Liver (tissue), 9 donors: ENCODE results near the gene EFHD1. TPM values are rescaled to one million over a fixed set of nuclear protein-coding genes. Genes with fewer than 3 reads are reported as not detected.

ENCODE experiments used
- DNase-seq: peaks from one replicate; pipeline ENCODE4 v3.0.0-alpha.2; 2017; ENCODE audit warnings: low spot score
- H3K27ac ChIP-seq, 2 donors: one replicate each; pipeline ENCODE4 v1.7.0; 2013; ENCODE audit warnings: inconsistent platforms in 2 of 2, low read length in 2 of 2, control low read depth in 1 of 2, low read depth in 1 of 2, mild to moderate bottlenecking in 1 of 2
- H3K27me3 ChIP-seq, 4 donors: one replicate each; pipeline versions ENCODE4 v1.6.1 to v1.7.0; 2013; ENCODE audit warnings: low read length in 3 of 4, inconsistent platforms in 1 of 4, mild to moderate bottlenecking in 1 of 4, moderate library complexity in 1 of 4; ENCODE audit not compliant: control insufficient read depth in 4 of 4, insufficient read depth in 4 of 4
- H3K36me3 ChIP-seq, 4 donors: one replicate each; pipeline versions ENCODE4 v1.6.1 to v1.7.0; 2013; ENCODE audit warnings: low read length in 3 of 4, mild to moderate bottlenecking in 3 of 4, low read depth in 1 of 4, moderate library complexity in 1 of 4; ENCODE audit not compliant: control insufficient read depth in 4 of 4, insufficient read depth in 3 of 4
- H3K4me1 ChIP-seq, 4 donors: one replicate each; pipeline versions ENCODE4 v1.6.1 to v1.7.0; 2013; ENCODE audit warnings: low read length in 3 of 4, mild to moderate bottlenecking in 3 of 4, moderate library complexity in 1 of 4; ENCODE audit not compliant: control insufficient read depth in 4 of 4, insufficient read depth in 4 of 4
- H3K4me3 ChIP-seq, 3 donors: one replicate each; pipeline versions ENCODE4 v1.6.1 to v1.7.0; 2013; ENCODE audit warnings: low read length in 3 of 3, control low read depth in 1 of 3, low read depth in 1 of 3, mild to moderate bottlenecking in 1 of 3
- H3K9ac ChIP-seq, 2 donors: one replicate each; pipeline ENCODE4 v1.7.0; 2013; ENCODE audit warnings: low read length in 2 of 2, mild to moderate bottlenecking in 2 of 2, moderate library complexity in 2 of 2, control low read depth in 1 of 2, low read depth in 1 of 2
- H3K9me3 ChIP-seq, 4 donors: one replicate each; pipeline versions ENCODE4 v1.6.1 to v1.7.0; 2013; ENCODE audit warnings: low read length in 3 of 4; ENCODE audit not compliant: control insufficient read depth in 4 of 4
- ATF3 ChIP-seq: IDR thresholded peaks from 2 replicates; pipeline ENCODE4 v1.6.1; 2016; ENCODE audit warnings: antibody characterized with exemption
- CTCF ChIP-seq: fragments of 150-350 bp; IDR thresholded peaks from 2 replicates; pipeline ENCODE4 v1.5.1; 2017; ENCODE audit warnings: improper control_type of control experiment, low read depth, low read length; ENCODE audit not compliant: missing input control
- EGR1 ChIP-seq, 2 donors: IDR thresholded peaks; 2 replicates each; pipeline ENCODE4 v1.6.1; 2016 to 2018; ENCODE audit warnings: antibody characterized with exemption in 2 of 2, low read depth in 2 of 2
- FOXA2 ChIP-seq: IDR thresholded peaks from 2 replicates; pipeline ENCODE4 v1.6.1; 2016; ENCODE audit warnings: antibody characterized with exemption
- GABPA ChIP-seq, 2 donors: IDR thresholded peaks in 1 of 2; conservative IDR thresholded peaks in 1 of 2; 2 replicates each; pipeline ENCODE4 v1.6.1; 2016; ENCODE audit warnings: antibody characterized with exemption in 2 of 2, mild to moderate bottlenecking in 1 of 2, moderate library complexity in 1 of 2
- HNF4G ChIP-seq: IDR thresholded peaks from 2 replicates; pipeline ENCODE4 v1.6.1; 2016; ENCODE audit warnings: antibody characterized with exemption
- JUND ChIP-seq, 2 donors: IDR thresholded peaks; 2 replicates each; pipeline ENCODE4 v1.6.1; 2016; ENCODE audit warnings: antibody characterized with exemption in 2 of 2
- MAX ChIP-seq: IDR thresholded peaks from 2 replicates; pipeline ENCODE4 v1.6.1; 2016; ENCODE audit warnings: antibody characterized with exemption
- NR2F2 ChIP-seq: IDR thresholded peaks from 2 replicates; pipeline ENCODE4 v1.6.1; 2016; ENCODE audit warnings: antibody characterized with exemption
- RAD21 ChIP-seq, 2 donors: IDR thresholded peaks; 2 replicates each; pipeline ENCODE4 v1.6.1; 2016; ENCODE audit warnings: antibody characterized with exemption in 2 of 2, mild to moderate bottlenecking in 2 of 2
- REST ChIP-seq: IDR thresholded peaks from 2 replicates; pipeline ENCODE4 v1.6.1; 2016; ENCODE audit warnings: antibody characterized with exemption, mild to moderate bottlenecking
- RXRA ChIP-seq, 2 donors: IDR thresholded peaks; 2 replicates each; pipeline ENCODE4 v1.6.1; 2017 to 2018; ENCODE audit warnings: antibody characterized with exemption in 2 of 2, mild to moderate bottlenecking in 1 of 2
- SP1 ChIP-seq: IDR thresholded peaks from 2 replicates; pipeline ENCODE4 v1.6.1; 2018; ENCODE audit warnings: antibody characterized with exemption, mild to moderate bottlenecking
- TAF1 ChIP-seq: conservative IDR thresholded peaks from 2 replicates; pipeline ENCODE4 v1.6.1; 2016; ENCODE audit warnings: antibody characterized with exemption, mild to moderate bottlenecking
- YY1 ChIP-seq: IDR thresholded peaks from 2 replicates; pipeline ENCODE4 v1.6.1; 2016; ENCODE audit warnings: antibody characterized with exemption, mild to moderate bottlenecking
- ZBTB33 ChIP-seq: IDR thresholded peaks from 2 replicates; pipeline ENCODE4 v1.6.1; 2016; ENCODE audit warnings: antibody characterized with exemption
- WGBS: extraction: QIAGEN DNeasy Blood & Tissue Kit; methylation state at CpG from one replicate; pipeline ENCODE4 v1.1.7; 2013; 5-methylcytosine and 5-hydroxymethylcytosine counted together
- polyA plus RNA-seq, 2 donors: library from polyadenylated mRNA; stranded (reverse) in 1 of 2; unstranded in 1 of 2; fragments of 200-250 nt in 1 of 2; fragments of >200 nt in 1 of 2; fragmentation: Nextera tagmentation in 1 of 2; extraction: Ambion mirVana in 1 of 2; gene quantifications; one replicate each; pipeline versions ENCODE4 v1.2.1 to v1.2.3, GENCODE V29; 2013 to 2015
- total RNA-seq, 2 donors: library from RNA; depleted of rRNA; stranded (reverse); fragments of >200 nt; gene quantifications; one replicate each; pipeline ENCODE4 v1.2.3, GENCODE V29; 2014
- donor health status: healthy.
- donor health status: healthy.
- donor health status: healthy.
- donor health status: healthy.
- donor health status: healthy.

The EFHD1 gene
- total and polyA plus RNA-seq, 4 donors = 3.3 to 28.5 (median 10.3) TPM

- Histone ChIP-seq H3K27ac (no peak overlapping the region), H3K4me1 (peaks cover 0 to 3% (median 2%) of the 10 kb centered on the region in 4 donors), H3K9me3 (no peaks in the 10 kb centered on the region), H3K9ac (no peak overlapping the region), H3K27me3 (no peaks in the 10 kb centered on the region), H3K4me3 (no peak overlapping the region), H3K36me3 (no peaks in the 10 kb centered on the region)
- WGBS = 71% methylated on average over 3 of the region's 3 CpGs
- no peak for TF ChIP-seq HNF4G
- TF ChIP-seq TAF1 = no peak
- no peak for TF ChIP-seq CTCF
- no peak for TF ChIP-seq YY1
- TF ChIP-seq JUND (IDR thresholded peaks at IDR 0.05) = no peak
- TF ChIP-seq FOXA2 = no peak
- no peak for TF ChIP-seq RXRA (IDR thresholded peaks at IDR 0.05)
- no peak for TF ChIP-seq RAD21 (IDR thresholded peaks at IDR 0.05)
- no peak for TF ChIP-seq REST
- TF ChIP-seq MAX = no peak
- TF ChIP-seq ZBTB33 = no peak
- no peak for TF ChIP-seq EGR1 (IDR thresholded peaks at IDR 0.05; ENCODE audit: low read depth in 2 of 2)
- no peak for DNase-seq
Measured at GRCh38 chr2:232603283-232603682, 30.1 kb upstream of the EFHD1 start.

- no peak overlapping the region for H3K4me3 ChIP-seq
- 96% methylated on average over 10 of the region's 10 CpGs for WGBS
- DNase-seq = no peak
- no peak overlapping the region for H3K9ac ChIP-seq
- no peaks in the 10 kb centered on the region for H3K27me3 ChIP-seq
- peaks cover 0 to 3% (median 2%) of the 10 kb centered on the region in 4 donors for H3K4me1 ChIP-seq
- no peaks in the 10 kb centered on the region for H3K36me3 ChIP-seq
- TF ChIP-seq JUND (IDR thresholded peaks at IDR 0.05) (no peak), NR2F2 (no peak), ZBTB33 (no peak), TAF1 (no peak), CTCF (no peak), SP1 (no peak), EGR1 (IDR thresholded peaks at IDR 0.05; ENCODE audit: low read depth in 2 of 2) (no peak), ATF3 (no peak), GABPA (IDR thresholded peaks at IDR 0.05 in 1 of 2, conservative IDR thresholded peaks at IDR 0.05 in 1 of 2) (no peak), HNF4G (no peak)
- no peaks in the 10 kb centered on the region for H3K9me3 ChIP-seq
- H3K27ac ChIP-seq = no peak overlapping the region
Measured at GRCh38 chr2:232604535-232604934, 28.9 kb upstream of the EFHD1 start.
